ENCODE results near the gene PTPN3. TPM values are rescaled to one million over a fixed set of nuclear protein-coding genes. Genes with fewer than 3 reads are reported as not detected.
A peak's percentile ranks its signal among the peaks of the same experiment; 100 is the strongest.

The PTPN3 gene
- total RNA-seq, 1 experiment from 2014 or later: 10.4 TPM

DNA sequence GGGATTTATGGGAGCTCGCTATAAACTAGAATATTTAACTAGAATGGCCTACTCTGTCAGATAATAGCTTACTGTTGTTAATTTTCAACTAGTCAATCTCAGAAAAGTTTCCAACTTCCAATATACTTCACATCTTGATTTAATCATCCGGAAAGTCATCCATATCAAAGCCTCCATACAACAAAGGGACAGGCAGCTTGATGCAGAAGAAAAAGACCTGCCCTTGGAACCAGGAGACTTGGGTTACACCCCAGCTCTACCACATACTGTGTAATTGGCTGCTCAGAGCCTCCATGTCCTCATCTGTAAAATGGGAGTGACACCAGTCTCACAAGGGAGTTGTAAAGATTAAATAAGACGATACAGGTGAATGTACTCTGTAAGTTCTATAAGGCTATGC lies 1.9 kb downstream of the PTPN3 start:
- ChIA-PET CTCF (no interaction called here), POLR2A (no interaction called here)
- no peaks in the 10 kb centered on the region for H3K36me3 ChIP-seq (ENCODE audit: control insufficient read depth, insufficient read depth, low read length)
- TSS peak; percentile 63 for BruUV-seq (replicated peaks)
- in situ Hi-C loops (cut with HindIII; ENCODE audit: low pct_unique_long_range_greater_than_20kb, low sequenced_read_pairs): no loop called here
- ATAC-seq: no peak
- peaks cover 19% of the 10 kb centered on the region for H3K4me1 ChIP-seq (ENCODE audit: control insufficient read depth, insufficient read depth, low read length)
- H3K27ac ChIP-seq (ENCODE audit: low read length): no peak overlapping the region
- DNase-seq (ENCODE audit: low read depth, low spot score): no peak
- no peaks in the 10 kb centered on the region; the same call in 1 of the 2 replicates for H3K27me3 ChIP-seq (ENCODE audit: control insufficient read depth, insufficient read depth, low read length)
- H3K4me3 ChIP-seq (ENCODE audit: low read depth in 2 of 2, low read length in 2 of 2): no peak overlapping the region
- TF ChIP-seq, protein P1, sequence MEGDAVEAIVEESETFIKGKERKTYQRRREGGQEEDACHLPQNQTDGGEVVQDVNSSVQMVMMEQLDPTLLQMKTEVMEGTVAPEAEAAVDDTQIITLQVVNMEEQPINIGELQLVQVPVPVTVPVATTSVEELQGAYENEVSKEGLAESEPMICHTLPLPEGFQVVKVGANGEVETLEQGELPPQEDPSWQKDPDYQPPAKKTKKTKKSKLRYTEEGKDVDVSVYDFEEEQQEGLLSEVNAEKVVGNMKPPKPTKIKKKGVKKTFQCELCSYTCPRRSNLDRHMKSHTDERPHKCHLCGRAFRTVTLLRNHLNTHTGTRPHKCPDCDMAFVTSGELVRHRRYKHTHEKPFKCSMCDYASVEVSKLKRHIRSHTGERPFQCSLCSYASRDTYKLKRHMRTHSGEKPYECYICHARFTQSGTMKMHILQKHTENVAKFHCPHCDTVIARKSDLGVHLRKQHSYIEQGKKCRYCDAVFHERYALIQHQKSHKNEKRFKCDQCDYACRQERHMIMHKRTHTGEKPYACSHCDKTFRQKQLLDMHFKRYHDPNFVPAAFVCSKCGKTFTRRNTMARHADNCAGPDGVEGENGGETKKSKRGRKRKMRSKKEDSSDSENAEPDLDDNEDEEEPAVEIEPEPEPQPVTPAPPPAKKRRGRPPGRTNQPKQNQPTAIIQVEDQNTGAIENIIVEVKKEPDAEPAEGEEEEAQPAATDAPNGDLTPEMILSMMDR (IDR thresholded peaks at IDR 0.05): no peak
- TF ChIP-seq SIN3A (IDR thresholded peaks at IDR 0.05; ENCODE audit: borderline replicate concordance, insufficient read depth, low read depth, low read length): no peak
- H3K9me3 ChIP-seq (ENCODE audit: control insufficient read depth, insufficient read depth, low read depth, low read length): no peaks in the 10 kb centered on the region
- intact Hi-C loops (cut with micrococcal nuclease; ENCODE audit: unreplicated experiment): no loop called here

DNA sequence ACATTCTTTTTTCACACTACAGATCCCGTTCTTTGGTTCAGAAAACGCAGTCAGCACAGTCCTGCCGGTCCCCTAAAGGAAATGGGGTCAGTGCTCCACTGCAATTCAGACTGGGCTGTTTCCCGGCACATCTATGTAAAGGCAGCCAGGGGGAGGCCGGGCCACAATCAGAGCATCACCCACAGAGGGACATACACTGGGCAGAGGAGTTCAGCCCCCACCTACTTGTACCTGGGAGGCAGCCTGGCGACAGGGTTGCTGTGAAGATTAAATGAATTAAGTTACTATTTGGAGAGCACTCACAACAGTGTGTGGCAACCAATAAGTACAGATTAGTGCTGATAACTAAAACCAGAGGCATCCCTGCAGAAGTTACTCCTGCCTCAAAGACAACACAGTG lies 4.5 kb downstream of the PTPN3 start:
- BruUV-seq (replicated peaks): no TSS peak
- TF ChIP-seq, protein P2, sequence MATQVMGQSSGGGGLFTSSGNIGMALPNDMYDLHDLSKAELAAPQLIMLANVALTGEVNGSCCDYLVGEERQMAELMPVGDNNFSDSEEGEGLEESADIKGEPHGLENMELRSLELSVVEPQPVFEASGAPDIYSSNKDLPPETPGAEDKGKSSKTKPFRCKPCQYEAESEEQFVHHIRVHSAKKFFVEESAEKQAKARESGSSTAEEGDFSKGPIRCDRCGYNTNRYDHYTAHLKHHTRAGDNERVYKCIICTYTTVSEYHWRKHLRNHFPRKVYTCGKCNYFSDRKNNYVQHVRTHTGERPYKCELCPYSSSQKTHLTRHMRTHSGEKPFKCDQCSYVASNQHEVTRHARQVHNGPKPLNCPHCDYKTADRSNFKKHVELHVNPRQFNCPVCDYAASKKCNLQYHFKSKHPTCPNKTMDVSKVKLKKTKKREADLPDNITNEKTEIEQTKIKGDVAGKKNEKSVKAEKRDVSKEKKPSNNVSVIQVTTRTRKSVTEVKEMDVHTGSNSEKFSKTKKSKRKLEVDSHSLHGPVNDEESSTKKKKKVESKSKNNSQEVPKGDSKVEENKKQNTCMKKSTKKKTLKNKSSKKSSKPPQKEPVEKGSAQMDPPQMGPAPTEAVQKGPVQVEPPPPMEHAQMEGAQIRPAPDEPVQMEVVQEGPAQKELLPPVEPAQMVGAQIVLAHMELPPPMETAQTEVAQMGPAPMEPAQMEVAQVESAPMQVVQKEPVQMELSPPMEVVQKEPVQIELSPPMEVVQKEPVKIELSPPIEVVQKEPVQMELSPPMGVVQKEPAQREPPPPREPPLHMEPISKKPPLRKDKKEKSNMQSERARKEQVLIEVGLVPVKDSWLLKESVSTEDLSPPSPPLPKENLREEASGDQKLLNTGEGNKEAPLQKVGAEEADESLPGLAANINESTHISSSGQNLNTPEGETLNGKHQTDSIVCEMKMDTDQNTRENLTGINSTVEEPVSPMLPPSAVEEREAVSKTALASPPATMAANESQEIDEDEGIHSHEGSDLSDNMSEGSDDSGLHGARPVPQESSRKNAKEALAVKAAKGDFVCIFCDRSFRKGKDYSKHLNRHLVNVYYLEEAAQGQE (IDR thresholded peaks at IDR 0.05; ENCODE audit: insufficient read depth in 1 of 2, low read depth in 2 of 2, low read length in 1 of 2): no peak
- no peak for TF ChIP-seq SIN3A (IDR thresholded peaks at IDR 0.05; ENCODE audit: borderline replicate concordance, insufficient read depth, low read depth, low read length)
- TF ChIP-seq, protein P1 (IDR thresholded peaks at IDR 0.05): no peak
- Histone ChIP-seq H3K36me3 (ENCODE audit: control insufficient read depth, insufficient read depth, low read length) (no peaks in the 10 kb centered on the region), H3K27me3 (ENCODE audit: control insufficient read depth, insufficient read depth, low read length) (no peaks in the 10 kb centered on the region), H3K9me3 (ENCODE audit: control insufficient read depth, insufficient read depth, low read depth, low read length) (no peaks in the 10 kb centered on the region), H3K4me1 (ENCODE audit: control insufficient read depth, insufficient read depth, low read length) (peaks cover 12% of the 10 kb centered on the region), H3K27ac (ENCODE audit: low read length) (no peak overlapping the region), H3K4me3 (ENCODE audit: low read depth in 2 of 2, low read length in 2 of 2) (no peak overlapping the region)
- DNase-seq (ENCODE audit: low read depth, low spot score): no peak
- POLR2A ChIA-PET: no interaction called here
- CTCF ChIA-PET: no interaction called here
- intact Hi-C loops (cut with micrococcal nuclease; ENCODE audit: unreplicated experiment) (no loop called here), in situ Hi-C loops (cut with HindIII; ENCODE audit: low pct_unique_long_range_greater_than_20kb, low sequenced_read_pairs) (no loop called here)
- no peak for ATAC-seq

DNA sequence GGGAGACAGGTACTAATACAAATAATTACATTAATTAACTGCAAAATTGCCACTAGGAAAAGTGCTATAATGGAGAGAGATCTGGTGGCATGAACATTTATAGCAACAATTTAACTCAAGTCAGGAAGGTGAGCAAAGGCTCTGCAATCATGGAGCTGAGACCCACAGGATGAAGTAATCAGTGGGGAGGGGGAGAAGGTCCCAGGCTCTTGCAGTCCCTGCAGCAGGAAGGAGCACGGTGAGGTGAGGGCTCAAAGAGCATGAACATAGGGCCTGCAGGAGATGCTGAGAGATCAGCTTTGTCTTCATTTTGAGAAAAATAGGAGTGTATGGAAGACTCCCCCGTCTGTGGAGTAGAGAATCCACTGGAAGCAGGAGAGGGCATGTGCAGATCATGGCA lies 6.5 kb downstream of the PTPN3 start:
- Histone ChIP-seq H3K4me3 (ENCODE audit: low read depth in 2 of 2, low read length in 2 of 2) (no peak overlapping the region), H3K9me3 (ENCODE audit: control insufficient read depth, insufficient read depth, low read depth, low read length) (no peaks in the 10 kb centered on the region), H3K4me1 (ENCODE audit: control insufficient read depth, insufficient read depth, low read length) (peaks cover 1% of the 10 kb centered on the region; the same call in 1 of the 2 replicates), H3K36me3 (ENCODE audit: control insufficient read depth, insufficient read depth, low read length) (no peaks in the 10 kb centered on the region), H3K27me3 (ENCODE audit: control insufficient read depth, insufficient read depth, low read length) (no peaks in the 10 kb centered on the region), H3K27ac (ENCODE audit: low read length) (no peak overlapping the region)
- in situ Hi-C loops (cut with HindIII; ENCODE audit: low pct_unique_long_range_greater_than_20kb, low sequenced_read_pairs) (no loop called here), intact Hi-C loops (cut with micrococcal nuclease; ENCODE audit: unreplicated experiment) (no loop called here)
- TF ChIP-seq POLR2AphosphoS5 (IDR thresholded peaks at IDR 0.05; ENCODE audit: low read depth, low read length) (no peak), SIN3A (IDR thresholded peaks at IDR 0.05; ENCODE audit: borderline replicate concordance, insufficient read depth, low read depth, low read length) (no peak), TCF7L2 (IDR thresholded peaks at IDR 0.05; ENCODE audit: low read depth, low read length) (no peak)
- TF ChIP-seq, protein P1 (IDR thresholded peaks at IDR 0.05): no peak
- TF ChIP-seq, protein P2 (IDR thresholded peaks at IDR 0.05; ENCODE audit: insufficient read depth in 1 of 2, low read depth in 2 of 2, low read length in 1 of 2): no peak
- ChIA-PET CTCF (no interaction called here), POLR2A (no interaction called here)
- no TSS peak for BruUV-seq (replicated peaks)
- ATAC-seq (no peak), DNase-seq (ENCODE audit: low read depth, low spot score) (no peak)
